Fibroblast of lung (primary cell): ENCODE results near the gene NUDT22.

Source experiments
- EZH2 ChIP-seq: IDR thresholded peaks from 2 replicates; pipeline ENCODE4 v1.5.1; 2012; ENCODE audit warnings: low read length, control low read depth, mild to moderate bottlenecking; ENCODE audit errors: missing control alignments
- TF ChIP-seq, protein P1 (sequence below), 2 donors: IDR thresholded peaks in 1 of 2; conservative IDR thresholded peaks in 1 of 2; 1 replicate in 1 of 2; 2 replicates in 1 of 2; pipeline ENCODE4 v1.5.1; 2011 to 2012; ENCODE audit warnings: low read length in 2 of 2, control low read depth in 1 of 2, inconsistent platforms in 1 of 2, low read depth in 1 of 2, mild to moderate bottlenecking in 1 of 2

- TF ChIP-seq, protein P1, sequence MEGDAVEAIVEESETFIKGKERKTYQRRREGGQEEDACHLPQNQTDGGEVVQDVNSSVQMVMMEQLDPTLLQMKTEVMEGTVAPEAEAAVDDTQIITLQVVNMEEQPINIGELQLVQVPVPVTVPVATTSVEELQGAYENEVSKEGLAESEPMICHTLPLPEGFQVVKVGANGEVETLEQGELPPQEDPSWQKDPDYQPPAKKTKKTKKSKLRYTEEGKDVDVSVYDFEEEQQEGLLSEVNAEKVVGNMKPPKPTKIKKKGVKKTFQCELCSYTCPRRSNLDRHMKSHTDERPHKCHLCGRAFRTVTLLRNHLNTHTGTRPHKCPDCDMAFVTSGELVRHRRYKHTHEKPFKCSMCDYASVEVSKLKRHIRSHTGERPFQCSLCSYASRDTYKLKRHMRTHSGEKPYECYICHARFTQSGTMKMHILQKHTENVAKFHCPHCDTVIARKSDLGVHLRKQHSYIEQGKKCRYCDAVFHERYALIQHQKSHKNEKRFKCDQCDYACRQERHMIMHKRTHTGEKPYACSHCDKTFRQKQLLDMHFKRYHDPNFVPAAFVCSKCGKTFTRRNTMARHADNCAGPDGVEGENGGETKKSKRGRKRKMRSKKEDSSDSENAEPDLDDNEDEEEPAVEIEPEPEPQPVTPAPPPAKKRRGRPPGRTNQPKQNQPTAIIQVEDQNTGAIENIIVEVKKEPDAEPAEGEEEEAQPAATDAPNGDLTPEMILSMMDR (conservative IDR thresholded peaks at IDR 0.05 in 1 of 2, IDR thresholded peaks at IDR 0.05 in 1 of 2; ENCODE audit: low read depth in 1 of 2, low read length in 2 of 2) = no peak
- no peak for TF ChIP-seq EZH2
These were observed 22.5 kb downstream of the NUDT22 start for GRCh38 chr11:64248578-64248977.
